ENCODE measurements around the gene SART3. TPM values are rescaled to one million over a fixed set of nuclear protein-coding genes. Genes with fewer than 3 reads are reported as not detected.

Gene SART3
- total and polyA plus RNA-seq, 2 of the 8 experiments (the other 6 are each of a cell fraction or from before 2014, with no cell fraction given), result 16.0 to 103 TPM

- Histone ChIP-seq H2AK5ac (ENCODE audit: low read depth, low read length) (no peak overlapping the region), H3K4me3 (ENCODE audit: extremely low read depth in 1 of 4, insufficient read depth in 2 of 4, low read depth in 3 of 4, low read length in 4 of 4) (no peak overlapping the region)
- no peak for FAIRE-seq
Observed at GRCh38 chr12:108595711-108596647, 35.0 kb upstream of the SART3 start.

More at GRCh38 chr12:108595711-108596647, 35.0 kb upstream of the SART3 start:
- H2AFZ ChIP-seq (ENCODE audit: low read length), result no peak overlapping the region
- no peaks in the 10 kb centered on the region; a peak in 1 of 7 replicates for H3K27me3 ChIP-seq (replicated peaks in 1 of 4; ENCODE audit: control insufficient read depth in 3 of 4, extremely low read depth in 1 of 4, insufficient read depth in 3 of 4, low read length in 3 of 4)
- no peak overlapping the region for H4K8ac ChIP-seq (ENCODE audit: extremely low read depth, insufficient read depth, low read length)
- peaks cover 0 to 8% of the 10 kb centered on the region in 2 experiments for H4K20me1 ChIP-seq (replicated peaks in 1 of 2; ENCODE audit: control insufficient read depth in 1 of 2, insufficient read depth in 2 of 2, low read length in 2 of 2)
- no peak overlapping the region for H3K27ac ChIP-seq (ENCODE audit: low read depth, low read length)
- no peaks in the 10 kb centered on the region for H3K9me3 ChIP-seq (ENCODE audit: insufficient read depth in 2 of 2, low read depth in 1 of 2, low read length in 1 of 2)
- WGBS, 2 experiments (ENCODE audit: extremely low coverage in 1 of 2, insufficient coverage in 1 of 2, insufficient read length in 1 of 2, insufficient replicate concordance in 2 of 2, low coverage in 1 of 2, low lambda C conversion rate in 2 of 2, missing lambda C conversion rate in 1 of 2), result 87% methylated on average over 17 of the region's 17 CpGs; no CpG with 5 or more reads in 1 of the 2 experiments
- H3K56ac ChIP-seq (replicated peaks; ENCODE audit: insufficient read length, low read depth, low read length), result no peak overlapping the region
- peak overlapping the region; percentile 75; the same call in 1 of the 2 replicates for H2BK12ac ChIP-seq (ENCODE audit: low read depth, low read length)
- H4K5ac ChIP-seq (ENCODE audit: insufficient read length, low read depth, low read length), result no peak overlapping the region
- 0 out of 2 replicates have a peak overlapping the region, but pooled peaks have one; percentile 60 for H2BK5ac ChIP-seq (ENCODE audit: low read depth, low read length)
- 0 out of 2 replicates have a peak overlapping the region, but pooled peaks have one; percentile 80 for H2BK20ac ChIP-seq (ENCODE audit: low read length)
- H3K79me1 ChIP-seq (ENCODE audit: low read depth, low read length), result no peaks in the 10 kb centered on the region; the same call in 1 of the 2 replicates
- H3K18ac ChIP-seq (ENCODE audit: extremely low read depth, low read length), result no peak overlapping the region
- ChIA-PET POLR2A (ENCODE audit: partially characterized antibody) (interaction anchor here (0.6 to 1.1 kb wide), 5 partner anchors 8 to 134 kb away, joined by 3 read pairs; no protein-coding TSS in a partner anchor), CTCF (ENCODE audit: partially characterized antibody) (interaction anchor here (0.8 to 2.8 kb wide), 7 partner anchors 10 to 208 kb away, joined by 3 to 16 read pairs (median 4); no protein-coding TSS in a partner anchor)
- no peak overlapping the region for H3K4me2 ChIP-seq (ENCODE audit: insufficient read depth in 1 of 2, low read depth in 2 of 2, low read length in 2 of 2)
- H3K23me2 ChIP-seq (ENCODE audit: low read depth, low read length), result peaks cover 7% of the 10 kb centered on the region; the same call in 1 of the 2 replicates
- DNase-seq (ENCODE audit: low read depth in 1 of 2, low spot score in 2 of 2), result no peak
- H3K14ac ChIP-seq (ENCODE audit: insufficient read length), result no peak overlapping the region
- H3K9ac ChIP-seq (replicated peaks in 1 of 4; ENCODE audit: extremely low read depth in 1 of 4, low read depth in 3 of 4, low read length in 3 of 4), result peak overlapping the region in 1 of 4 experiments; percentile 9; a peak in 1 of 7 replicates
- H3K4ac ChIP-seq (replicated peaks; ENCODE audit: insufficient read length, low read depth, low read length), result no peak overlapping the region
- H4K91ac ChIP-seq (replicated peaks; ENCODE audit: insufficient read length, low read length), result no peak overlapping the region
- no peak overlapping the region for H2BK120ac ChIP-seq (replicated peaks; ENCODE audit: low read depth, low read length)
- no peaks in the 10 kb centered on the region for H3K36me3 ChIP-seq (ENCODE audit: control insufficient read depth in 2 of 4, insufficient read depth in 4 of 4, low read length in 3 of 4)
- no peaks in the 10 kb centered on the region for H3K79me2 ChIP-seq (ENCODE audit: control insufficient read depth in 1 of 2, insufficient read depth in 2 of 2, low read length in 2 of 2)
- H3K4me1 ChIP-seq (replicated peaks in 1 of 4; ENCODE audit: control insufficient read depth in 3 of 4, insufficient read depth in 4 of 4, low read length in 3 of 4), result peaks cover 0 to 14% (median 0%) of the 10 kb centered on the region in 4 experiments; a peak in 3 of 7 replicates
- no peak overlapping the region for H3K23ac ChIP-seq (ENCODE audit: insufficient read length)
- TF ChIP-seq SP2 (IDR thresholded peaks at IDR 0.05; ENCODE audit: low read length), result no peak
- no peak for TF ChIP-seq YY1 (IDR thresholded peaks at IDR 0.05; ENCODE audit: low read depth, low read length)
- TF ChIP-seq CTCF (IDR thresholded peaks at IDR 0.05; ENCODE audit: control extremely low read depth in 1 of 3, insufficient read depth in 1 of 3, low read depth in 1 of 3, low read length in 3 of 3), result no peak
- TF ChIP-seq CHD2 (IDR thresholded peaks at IDR 0.05; ENCODE audit: low read length), result no peak
- no peak for TF ChIP-seq RXRA (IDR thresholded peaks at IDR 0.05; ENCODE audit: insufficient read depth, low read depth, low read length)
- no peak for TF ChIP-seq SRF (IDR thresholded peaks at IDR 0.05; ENCODE audit: low read depth, low read length)
- peak overlapping the region; percentile 98; the same call in 1 of the 2 replicates for H2BK15ac ChIP-seq (ENCODE audit: low read length)

Measured in H1 (cell line).